ENCODE results near the gene CPNE1.

Gene CPNE1

DNA sequence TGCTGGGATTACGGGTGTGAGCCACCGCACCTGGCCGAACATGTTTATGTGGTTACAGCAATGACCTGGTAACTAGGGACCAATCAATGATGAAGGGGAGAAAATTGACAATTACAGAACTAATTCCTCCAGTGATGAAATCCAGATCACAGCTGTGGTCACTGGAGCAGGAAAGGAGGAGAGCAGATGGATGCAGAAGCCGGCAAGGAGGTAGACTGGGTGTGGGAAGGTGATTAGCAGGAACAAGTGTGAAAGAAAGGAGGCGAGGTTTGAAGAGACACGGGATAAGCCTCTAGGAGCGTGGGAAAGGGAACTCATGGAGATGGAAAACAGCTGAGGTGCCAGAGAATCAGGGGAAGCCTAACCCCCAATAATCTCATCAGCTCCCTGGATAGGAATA lies 66.2 kb downstream of the CPNE1 start:
- no peak for DNase-seq

DNA sequence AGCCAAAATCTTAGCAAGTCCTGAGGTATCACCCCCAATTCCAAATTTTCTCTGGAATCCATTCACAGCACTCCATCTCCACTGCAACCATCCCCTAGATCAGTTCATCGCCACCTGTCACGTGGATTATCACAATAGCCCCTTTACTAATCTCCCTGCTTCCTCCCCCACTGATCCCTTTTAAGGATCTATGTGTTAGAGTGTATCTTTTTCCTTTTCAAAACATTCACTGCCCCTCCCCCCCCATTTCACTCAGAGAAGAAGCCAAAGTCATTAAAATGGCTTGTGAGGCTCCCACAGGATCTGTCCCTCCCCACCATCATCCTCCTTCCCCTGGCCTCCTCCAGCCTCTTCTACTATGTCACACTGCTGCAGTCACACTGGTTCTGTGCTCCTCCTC lies 67.5 kb downstream of the CPNE1 start:
- no peak for DNase-seq

- no peak for DNase-seq
These were observed 68.8 kb downstream of the CPNE1 start for GRCh38 chr20:35595901-35596300.

DNA sequence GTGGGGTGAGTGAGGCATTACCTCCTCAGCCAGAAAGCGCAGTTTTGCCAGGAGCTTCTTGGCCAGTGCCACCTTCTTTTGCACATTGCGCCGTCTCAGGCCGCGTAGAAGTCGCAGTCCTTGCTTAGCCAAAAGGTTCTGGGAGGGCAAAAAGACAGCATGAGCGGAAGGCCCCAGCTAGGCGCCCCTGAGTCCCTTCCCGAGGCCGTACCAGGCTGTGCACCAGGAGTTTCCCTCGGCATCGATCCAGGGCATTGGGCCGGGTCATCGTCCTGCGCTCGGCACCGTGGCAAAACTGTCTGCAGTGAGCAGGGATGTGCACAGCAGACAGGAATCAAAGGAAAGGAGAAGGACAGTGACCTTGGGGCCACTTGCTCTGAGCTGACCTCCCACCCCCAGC lies 69.2 kb downstream of the CPNE1 start:
- DNase-seq = no peak

DNA sequence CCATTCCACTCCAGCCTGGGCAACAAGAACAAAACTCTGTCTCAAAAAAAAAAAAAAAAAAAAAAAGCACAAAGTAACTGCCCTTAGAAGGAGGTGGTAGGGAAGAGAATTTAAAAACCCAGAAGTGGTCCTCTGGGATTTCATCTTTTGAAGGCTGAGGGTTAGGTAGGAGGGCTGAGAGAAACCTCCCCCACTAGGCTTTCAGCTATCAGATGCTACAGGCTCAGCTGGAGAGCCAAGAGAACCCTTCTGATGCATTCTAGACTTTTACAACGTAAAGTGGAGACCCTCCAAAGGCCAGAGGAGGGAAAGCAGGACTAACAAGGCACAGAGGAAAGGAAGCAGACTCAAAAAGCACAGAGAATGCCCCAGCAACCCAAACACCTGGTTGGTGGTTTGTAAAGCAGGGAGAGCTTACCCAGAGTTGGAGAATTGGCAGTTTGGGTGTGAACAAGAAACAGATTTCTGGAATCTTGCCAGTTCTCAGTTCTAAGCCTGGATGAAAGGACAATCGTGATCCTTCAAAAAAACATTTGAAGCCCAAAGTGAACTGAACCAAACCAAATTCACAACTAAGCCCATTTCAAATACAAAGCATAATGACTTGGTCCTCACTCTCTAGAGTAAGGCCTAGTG lies 72.2 kb downstream of the CPNE1 start:
- DNase-seq = no peak

GRCh38 chr20:35588397-35588796 lies 76.3 kb downstream of the CPNE1 start:
- DNase-seq = no peak

GRCh38 chr20:35587436-35587835 lies 77.3 kb downstream of the CPNE1 start:
- no peak for DNase-seq

- DNase-seq = no peak
These were observed 77.8 kb downstream of the CPNE1 start for GRCh38 chr20:35586751-35587425.

GRCh38 chr20:35583636-35584560 lies 80.8 kb downstream of the CPNE1 start:
- DNase-seq = no peak

GRCh38 chr20:35582741-35583404 lies 81.8 kb downstream of the CPNE1 start:
- no peak for DNase-seq

- no peak for DNase-seq
These were observed 82.6 kb downstream of the CPNE1 start for GRCh38 chr20:35582131-35582530.

GRCh38 chr20:35579196-35579595 lies 85.5 kb downstream of the CPNE1 start:
- DNase-seq = no peak

DNA sequence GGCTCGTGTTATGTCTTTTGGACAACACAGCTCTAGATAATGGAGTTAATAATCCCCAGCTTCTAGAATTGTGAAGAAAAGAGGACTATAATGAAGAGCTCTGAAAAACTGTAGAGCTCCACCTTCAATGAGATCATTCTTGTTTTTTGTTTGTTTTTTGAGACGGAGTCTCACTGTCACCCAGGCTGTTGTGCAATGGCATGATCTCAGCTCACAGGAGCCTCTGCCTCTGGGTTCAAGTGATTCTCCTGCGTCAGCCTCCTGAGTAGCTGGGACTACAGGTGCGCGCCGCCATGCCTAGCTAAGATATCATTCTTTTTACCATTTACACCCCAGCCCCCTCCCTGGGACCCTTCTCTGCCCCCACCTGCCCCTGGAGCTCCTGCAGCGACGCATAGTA lies 86.2 kb downstream of the CPNE1 start:
- no peak for DNase-seq

DNA sequence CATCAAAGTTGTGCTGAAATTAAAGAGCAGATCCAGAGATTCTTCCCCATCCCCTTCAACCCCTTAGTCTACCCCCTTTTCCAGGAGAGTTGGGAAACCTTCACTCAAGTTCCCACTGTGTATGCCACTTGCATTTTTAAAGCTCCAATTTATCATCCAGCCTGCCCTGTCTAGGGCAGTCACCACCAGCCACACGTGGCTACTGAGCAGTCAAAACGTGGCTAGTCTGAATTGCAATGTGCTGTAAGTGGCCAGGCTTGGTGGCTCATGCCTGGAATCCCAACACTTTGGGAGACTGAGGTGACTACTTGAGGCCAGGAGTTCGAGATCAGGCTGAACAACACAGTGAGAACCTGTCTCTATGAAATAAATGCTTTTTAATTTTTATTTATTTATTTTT lies 87.9 kb downstream of the CPNE1 start:
- DNase-seq = no peak

All from stimulated activated CD4-positive, alpha-beta T cell treated with anti-CD3 and anti-CD28 coated beads, Interleukin-1b, Interleukin-23, amount 100 ng/mL, for 48 hours (primary cell).